GM12872 (cell line): Measurements from ENCODE around the gene COL17A1.

ENCODE experiments used
- TF ChIP-seq, protein P1 (sequence below): IDR thresholded peaks from 3 replicates; pipeline ENCODE4 v1.5.1; 2011; ENCODE audit warnings: low read depth, mild to moderate bottlenecking, low read length, moderate library complexity; ENCODE audit not compliant: insufficient read depth

COL17A1 gene

DNA sequence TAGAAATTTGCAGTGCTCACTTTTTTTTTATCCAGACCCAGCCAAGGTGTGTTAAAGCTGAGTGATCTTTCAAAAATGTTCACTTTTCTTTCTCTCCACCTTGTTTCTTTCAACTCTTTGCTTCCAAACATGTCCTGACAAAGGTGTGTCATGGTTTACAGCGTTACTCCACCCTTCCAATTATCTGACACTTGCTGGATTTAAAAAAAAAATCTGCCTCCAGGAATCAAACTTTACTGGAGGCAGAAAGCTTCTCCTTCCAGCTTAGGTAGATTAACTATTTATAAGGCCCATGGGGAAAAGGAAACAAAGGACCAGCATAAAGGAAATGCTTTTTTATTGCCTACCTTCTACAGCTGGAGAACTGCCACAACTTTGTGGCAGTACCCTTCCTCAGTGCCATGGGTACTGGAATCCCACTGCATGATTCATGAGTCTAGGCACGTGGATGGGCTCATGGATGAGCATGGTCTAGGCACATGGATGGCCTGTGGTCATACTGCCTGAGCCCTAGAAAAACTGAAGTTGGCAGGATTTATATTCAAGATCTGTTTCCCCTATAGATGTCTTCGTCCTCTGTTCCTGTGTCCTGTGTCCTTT is at the start of gene COL17A1:
TSS of gene COL17A1 (minus strand) at position 80 of the 600 bp plus-strand sequence. CDS start 5,207 bp downstream, outside the sequence.
- TF ChIP-seq, protein P1, sequence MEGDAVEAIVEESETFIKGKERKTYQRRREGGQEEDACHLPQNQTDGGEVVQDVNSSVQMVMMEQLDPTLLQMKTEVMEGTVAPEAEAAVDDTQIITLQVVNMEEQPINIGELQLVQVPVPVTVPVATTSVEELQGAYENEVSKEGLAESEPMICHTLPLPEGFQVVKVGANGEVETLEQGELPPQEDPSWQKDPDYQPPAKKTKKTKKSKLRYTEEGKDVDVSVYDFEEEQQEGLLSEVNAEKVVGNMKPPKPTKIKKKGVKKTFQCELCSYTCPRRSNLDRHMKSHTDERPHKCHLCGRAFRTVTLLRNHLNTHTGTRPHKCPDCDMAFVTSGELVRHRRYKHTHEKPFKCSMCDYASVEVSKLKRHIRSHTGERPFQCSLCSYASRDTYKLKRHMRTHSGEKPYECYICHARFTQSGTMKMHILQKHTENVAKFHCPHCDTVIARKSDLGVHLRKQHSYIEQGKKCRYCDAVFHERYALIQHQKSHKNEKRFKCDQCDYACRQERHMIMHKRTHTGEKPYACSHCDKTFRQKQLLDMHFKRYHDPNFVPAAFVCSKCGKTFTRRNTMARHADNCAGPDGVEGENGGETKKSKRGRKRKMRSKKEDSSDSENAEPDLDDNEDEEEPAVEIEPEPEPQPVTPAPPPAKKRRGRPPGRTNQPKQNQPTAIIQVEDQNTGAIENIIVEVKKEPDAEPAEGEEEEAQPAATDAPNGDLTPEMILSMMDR = no peak

DNA sequence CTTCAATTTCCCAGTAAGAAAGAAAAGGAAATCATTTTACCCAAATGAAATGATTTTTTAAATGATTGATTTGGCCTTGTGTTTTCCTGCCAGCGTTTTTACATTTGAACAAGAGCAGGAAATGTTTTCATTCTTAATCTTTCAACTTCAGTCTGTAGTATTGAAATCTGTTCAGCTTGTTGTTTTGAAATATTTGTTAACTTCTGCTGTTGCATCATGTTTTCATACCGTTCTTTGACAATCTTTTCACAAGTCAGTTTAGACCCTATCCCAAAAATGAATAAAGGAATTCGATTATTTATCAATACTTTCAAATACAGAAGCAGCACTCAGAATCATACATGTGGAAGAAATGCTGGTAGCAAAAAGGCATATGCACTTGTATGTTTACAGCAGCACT is 44.4 kb upstream of the COL17A1 start:
- TF ChIP-seq, protein P1 = no peak

- TF ChIP-seq, protein P1 = no peak
Measured at GRCh38 chr10:104128214-104128613, 42.5 kb upstream of the COL17A1 start.

DNA sequence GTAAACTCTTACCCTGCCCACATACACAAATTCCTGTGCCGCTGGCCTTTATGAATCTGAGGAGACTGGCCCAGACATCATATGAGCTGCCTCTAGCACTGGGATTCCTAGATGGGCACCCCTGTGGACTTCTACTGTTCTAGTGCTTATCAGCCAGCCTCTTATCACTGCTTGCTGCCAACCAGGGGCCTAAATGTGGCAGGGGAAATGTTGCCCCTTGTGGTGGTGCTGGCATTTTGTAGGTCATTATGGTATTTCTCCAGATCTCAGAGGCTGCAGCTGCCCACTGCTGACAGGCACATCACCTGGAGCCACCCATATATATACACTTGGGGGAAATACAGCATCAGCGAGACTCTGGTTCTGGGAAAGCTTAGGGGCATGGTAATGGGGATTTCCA is 41.7 kb upstream of the COL17A1 start:
- TF ChIP-seq, protein P1 = peak; percentile 61

DNA sequence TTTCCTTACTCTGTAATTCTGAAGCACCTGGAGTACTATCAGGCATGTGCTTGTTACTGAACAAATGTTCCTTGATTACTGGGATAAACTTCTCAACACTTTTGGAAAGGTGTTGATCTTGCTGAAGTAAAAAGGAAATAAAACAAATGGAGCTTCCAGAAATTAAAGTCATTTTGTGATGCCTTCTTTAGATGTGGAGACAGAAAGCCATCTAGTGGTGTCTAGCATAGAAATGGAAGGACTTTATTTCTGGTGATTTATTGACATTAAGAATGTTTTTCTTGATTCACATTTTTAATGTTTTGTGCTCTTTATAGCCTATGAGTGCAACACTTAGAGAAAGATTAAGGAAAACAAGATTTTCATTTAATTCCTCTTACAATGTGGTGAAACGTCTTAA is 37.7 kb upstream of the COL17A1 start:
- TF ChIP-seq, protein P1 = 0 out of 3 replicates have a peak, but pooled peaks have one; percentile 21

GRCh38 chr10:104122225-104123107 is 36.8 kb upstream of the COL17A1 start:
- TF ChIP-seq, protein P1 = no peak

GRCh38 chr10:104121485-104122224 is 36.0 kb upstream of the COL17A1 start, which contains the start of gene SFR1:
Gene SFR1, plus strand, starts transcription at chr10:104122171. Its CDS starts 13 bp downstream, at chr10:104122184.
- TF ChIP-seq, protein P1 = peak; percentile 65
